Liver (tissue), 3 donors: ENCODE results near the gene P2RY1.

Experiments
- GABPA ChIP-seq, 2 donors: IDR thresholded peaks in 1 of 2; conservative IDR thresholded peaks in 1 of 2; 2 replicates each; pipeline ENCODE4 v1.6.1; 2016; ENCODE audit warnings: antibody characterized with exemption in 2 of 2, mild to moderate bottlenecking in 1 of 2, moderate library complexity in 1 of 2
- MAX ChIP-seq: IDR thresholded peaks from 2 replicates; pipeline ENCODE4 v1.6.1; 2016; ENCODE audit warnings: antibody characterized with exemption
- TAF1 ChIP-seq: conservative IDR thresholded peaks from 2 replicates; pipeline ENCODE4 v1.6.1; 2016; ENCODE audit warnings: antibody characterized with exemption, mild to moderate bottlenecking
- TF ChIP-seq, protein P1 (sequence below): fragments of 150-350 bp; IDR thresholded peaks from 2 replicates; pipeline ENCODE4 v1.5.1; 2017; ENCODE audit warnings: improper control_type of control experiment, low read depth, low read length; ENCODE audit not compliant: missing input control
- donor health status: healthy.
- donor health status: healthy.

DNA sequence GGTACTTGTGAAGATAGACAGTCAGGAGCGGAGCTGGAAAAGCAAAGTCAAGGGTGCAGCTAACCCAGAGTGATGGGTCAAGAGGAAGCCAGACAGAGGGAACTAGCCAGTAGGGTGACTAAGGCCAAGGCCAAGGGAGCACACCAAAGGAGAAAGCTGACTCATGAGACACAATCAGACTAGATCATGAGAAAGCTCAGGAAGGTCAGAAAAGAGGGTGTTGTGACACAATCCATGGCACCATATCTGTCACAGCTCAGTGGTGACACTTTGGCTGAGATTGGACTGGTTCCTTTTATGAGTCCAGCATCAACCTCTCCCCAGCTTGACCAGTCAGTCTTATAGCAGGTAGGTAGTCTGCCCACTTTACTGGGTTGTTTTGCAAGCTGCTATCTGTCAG lies 22.2 kb downstream of the P2RY1 start:
- TF ChIP-seq, protein P1, sequence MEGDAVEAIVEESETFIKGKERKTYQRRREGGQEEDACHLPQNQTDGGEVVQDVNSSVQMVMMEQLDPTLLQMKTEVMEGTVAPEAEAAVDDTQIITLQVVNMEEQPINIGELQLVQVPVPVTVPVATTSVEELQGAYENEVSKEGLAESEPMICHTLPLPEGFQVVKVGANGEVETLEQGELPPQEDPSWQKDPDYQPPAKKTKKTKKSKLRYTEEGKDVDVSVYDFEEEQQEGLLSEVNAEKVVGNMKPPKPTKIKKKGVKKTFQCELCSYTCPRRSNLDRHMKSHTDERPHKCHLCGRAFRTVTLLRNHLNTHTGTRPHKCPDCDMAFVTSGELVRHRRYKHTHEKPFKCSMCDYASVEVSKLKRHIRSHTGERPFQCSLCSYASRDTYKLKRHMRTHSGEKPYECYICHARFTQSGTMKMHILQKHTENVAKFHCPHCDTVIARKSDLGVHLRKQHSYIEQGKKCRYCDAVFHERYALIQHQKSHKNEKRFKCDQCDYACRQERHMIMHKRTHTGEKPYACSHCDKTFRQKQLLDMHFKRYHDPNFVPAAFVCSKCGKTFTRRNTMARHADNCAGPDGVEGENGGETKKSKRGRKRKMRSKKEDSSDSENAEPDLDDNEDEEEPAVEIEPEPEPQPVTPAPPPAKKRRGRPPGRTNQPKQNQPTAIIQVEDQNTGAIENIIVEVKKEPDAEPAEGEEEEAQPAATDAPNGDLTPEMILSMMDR, result no peak
- no peak for TF ChIP-seq TAF1
- TF ChIP-seq MAX, result no peak
- TF ChIP-seq GABPA (IDR thresholded peaks at IDR 0.05 in 1 of 2, conservative IDR thresholded peaks at IDR 0.05 in 1 of 2), result no peak
